RPMI7951 (cell line): ENCODE measurements around the gene STXBP4. TPM values are rescaled to one million over a fixed set of nuclear protein-coding genes. Genes with fewer than 3 reads are reported as not detected.

Experiments
- DNase-seq: peaks from one replicate; pipeline ENCODE4 v3.0.0-alpha.2; 2012; ENCODE audit warnings: low read depth
- total RNA-seq: library from RNA; depleted of rRNA; stranded (reverse); fragments of >200 nt; shearing (Covaris generic); gene quantifications from 2 replicates; pipeline ENCODE4 v1.2.3, GENCODE V29; 2014; rRNA removed

The STXBP4 gene, protein sequence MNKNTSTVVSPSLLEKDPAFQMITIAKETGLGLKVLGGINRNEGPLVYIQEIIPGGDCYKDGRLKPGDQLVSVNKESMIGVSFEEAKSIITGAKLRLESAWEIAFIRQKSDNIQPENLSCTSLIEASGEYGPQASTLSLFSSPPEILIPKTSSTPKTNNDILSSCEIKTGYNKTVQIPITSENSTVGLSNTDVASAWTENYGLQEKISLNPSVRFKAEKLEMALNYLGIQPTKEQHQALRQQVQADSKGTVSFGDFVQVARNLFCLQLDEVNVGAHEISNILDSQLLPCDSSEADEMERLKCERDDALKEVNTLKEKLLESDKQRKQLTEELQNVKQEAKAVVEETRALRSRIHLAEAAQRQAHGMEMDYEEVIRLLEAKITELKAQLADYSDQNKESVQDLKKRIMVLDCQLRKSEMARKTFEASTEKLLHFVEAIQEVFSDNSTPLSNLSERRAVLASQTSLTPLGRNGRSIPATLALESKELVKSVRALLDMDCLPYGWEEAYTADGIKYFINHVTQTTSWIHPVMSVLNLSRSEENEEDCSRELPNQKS
- 5.6 and 10.4 TPM in 2 replicates for total RNA-seq

DNA sequence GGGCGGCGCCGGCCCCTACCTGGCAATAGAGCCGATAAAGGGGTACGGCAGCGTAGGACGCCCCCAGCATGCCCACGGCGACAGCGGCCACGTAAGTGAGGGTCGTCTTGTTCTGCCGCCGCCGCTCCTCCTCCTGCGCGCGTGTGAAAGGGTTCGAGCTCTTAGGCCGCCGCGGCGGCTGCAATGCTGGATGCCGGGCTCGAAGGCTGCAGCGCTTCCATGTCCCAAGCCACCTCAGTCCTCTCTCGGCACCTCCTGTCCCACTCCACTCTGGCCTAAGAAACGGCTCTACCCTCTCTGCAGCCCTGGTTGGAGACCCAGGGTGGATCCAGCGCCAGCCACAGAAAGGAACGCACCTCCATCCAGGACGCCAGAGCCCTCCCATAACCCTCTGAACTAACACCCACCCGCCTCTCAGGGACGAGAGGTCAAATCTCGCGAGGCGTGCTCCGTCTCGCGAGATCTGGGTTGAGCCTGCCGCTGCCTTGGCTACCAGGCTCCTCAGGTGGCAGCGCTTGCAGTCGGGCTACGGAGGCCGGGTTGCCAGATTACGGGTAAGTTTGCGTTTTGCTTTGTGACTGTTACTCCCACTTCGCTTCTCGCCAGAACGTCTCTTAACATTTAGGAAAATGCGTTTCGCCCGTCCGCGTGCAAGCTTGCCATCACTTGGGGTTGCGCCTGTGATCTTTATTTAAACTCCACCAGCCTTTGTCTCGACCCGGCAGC lies at the start of gene STXBP4, which contains the start of gene COX11:
STXBP4 (plus strand) TSS at position 504 of the 726 bp plus-strand sequence. CDS start 17,455 bp downstream, outside the sequence.
COX11 (minus strand) TSS at position 393 of the 726 bp plus-strand sequence; CDS start at position 385, 8 bp downstream.
- peak; percentile 93 for DNase-seq

DNA sequence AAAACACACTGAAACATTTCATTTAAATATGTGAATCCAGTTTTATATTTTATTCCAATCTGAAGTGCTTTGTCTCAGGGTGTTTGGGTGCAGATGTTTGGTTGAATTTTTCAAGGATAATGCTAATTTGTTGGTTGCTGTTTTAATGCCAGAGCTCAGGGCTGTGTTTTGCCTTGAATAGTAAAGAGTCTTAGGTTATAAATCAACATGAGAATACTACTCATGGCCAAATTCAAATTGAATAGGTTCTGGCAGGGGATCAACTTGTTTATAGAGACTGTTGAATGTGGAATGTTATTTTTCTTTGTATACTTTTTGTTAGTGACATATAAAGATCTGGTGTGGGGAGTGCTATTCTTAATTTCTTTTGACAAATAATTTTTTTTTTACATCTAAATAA lies 49.1 kb upstream of the STXBP4 start:
- DNase-seq: no peak

DNA sequence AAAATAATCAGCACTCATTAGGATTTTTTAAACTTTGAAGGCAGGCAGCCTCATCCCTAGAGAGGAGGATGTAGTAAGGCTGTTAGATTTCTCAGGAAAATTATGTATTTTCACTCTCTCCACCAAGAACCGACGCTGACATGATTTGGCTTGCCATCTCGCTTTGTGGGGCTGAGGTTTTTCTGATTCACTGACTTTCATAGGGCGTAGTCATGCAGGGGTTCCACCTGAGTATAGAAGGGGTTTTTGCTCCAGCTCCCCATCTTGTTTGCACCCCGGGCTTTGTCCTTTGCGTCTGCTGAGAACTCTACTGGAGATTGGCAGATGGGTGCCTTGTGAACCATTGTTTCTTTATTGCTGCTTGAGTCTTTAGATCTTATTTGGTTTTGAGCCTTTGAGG lies 47.7 kb upstream of the STXBP4 start:
- DNase-seq: no peak

DNA sequence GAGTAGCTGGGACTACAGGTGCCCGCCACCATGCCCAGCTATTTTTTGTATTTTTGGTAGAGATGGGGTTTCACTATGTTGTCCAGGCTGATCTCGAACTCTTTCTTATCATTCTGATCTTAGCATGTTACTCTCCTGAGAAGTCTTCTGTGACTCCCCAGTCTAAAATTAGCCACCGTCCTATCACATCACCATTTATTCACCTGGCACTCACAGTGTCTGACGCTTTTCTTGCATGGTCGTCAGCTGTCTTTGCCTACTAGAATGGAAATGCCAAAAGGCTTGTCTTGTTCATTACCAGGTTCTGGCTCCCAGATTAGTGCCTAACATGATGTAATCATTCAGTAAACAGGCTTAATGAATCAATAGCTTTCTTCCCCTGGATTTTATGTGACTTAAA lies 44.2 kb upstream of the STXBP4 start:
- no peak for DNase-seq

DNA sequence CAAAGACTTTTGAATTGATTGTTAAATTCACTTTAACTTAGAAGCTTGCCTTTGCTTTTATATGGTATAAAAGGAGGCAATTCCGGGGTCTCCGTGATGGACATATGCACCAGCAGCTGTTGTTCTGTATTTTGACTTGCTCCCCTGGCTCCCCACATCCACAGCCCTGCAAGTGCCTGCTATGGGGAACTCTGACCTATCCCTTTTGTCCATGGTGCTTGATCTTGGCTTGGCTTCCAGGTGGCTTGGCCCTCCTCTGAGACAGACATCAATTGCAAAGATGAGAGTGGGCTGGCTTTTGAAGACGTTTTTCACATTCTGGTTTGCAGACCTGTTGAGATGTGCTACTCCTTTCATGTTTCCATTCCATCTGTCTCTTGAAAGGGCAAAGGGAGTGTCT lies 41.0 kb upstream of the STXBP4 start:
- no peak for DNase-seq

DNA sequence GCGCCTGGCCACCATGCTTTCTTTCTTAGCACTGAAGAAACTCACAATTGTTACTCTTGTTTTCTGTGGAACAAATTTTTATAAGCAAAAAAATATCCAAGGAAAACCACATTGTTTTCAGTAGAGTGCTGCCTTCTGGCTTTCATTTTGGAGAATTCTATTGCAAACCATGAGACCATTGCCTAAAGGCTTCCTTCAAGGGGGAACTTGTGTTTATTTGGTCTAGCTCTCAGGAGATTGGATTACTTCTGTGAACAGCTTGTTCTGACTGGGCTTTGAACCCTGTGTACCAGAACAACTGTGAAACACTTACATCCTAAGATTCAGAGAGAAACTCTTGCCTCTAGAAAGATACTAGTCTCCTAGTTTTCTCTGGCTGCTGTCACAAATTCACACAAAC lies 35.9 kb upstream of the STXBP4 start:
- no peak for DNase-seq

DNA sequence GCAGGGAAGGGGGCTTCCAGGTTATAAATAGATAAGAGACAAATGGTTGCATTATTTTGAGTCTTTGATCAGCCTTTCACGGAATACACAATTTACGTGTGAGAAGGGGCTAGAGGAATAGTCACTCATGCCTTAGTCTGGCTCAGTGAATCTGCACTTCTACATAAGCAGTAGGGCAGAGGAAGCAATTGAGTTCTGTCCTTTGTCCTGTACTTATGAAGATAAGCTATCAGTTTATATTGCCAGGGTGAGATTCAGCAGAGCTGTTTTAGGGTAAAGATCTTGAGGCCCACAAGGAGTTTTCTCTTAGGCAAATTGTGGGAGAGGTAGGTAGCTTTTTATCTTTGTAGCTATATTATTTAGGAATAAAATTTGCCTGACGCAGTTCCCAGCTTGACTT lies 34.6 kb upstream of the STXBP4 start:
- DNase-seq: no peak

DNA sequence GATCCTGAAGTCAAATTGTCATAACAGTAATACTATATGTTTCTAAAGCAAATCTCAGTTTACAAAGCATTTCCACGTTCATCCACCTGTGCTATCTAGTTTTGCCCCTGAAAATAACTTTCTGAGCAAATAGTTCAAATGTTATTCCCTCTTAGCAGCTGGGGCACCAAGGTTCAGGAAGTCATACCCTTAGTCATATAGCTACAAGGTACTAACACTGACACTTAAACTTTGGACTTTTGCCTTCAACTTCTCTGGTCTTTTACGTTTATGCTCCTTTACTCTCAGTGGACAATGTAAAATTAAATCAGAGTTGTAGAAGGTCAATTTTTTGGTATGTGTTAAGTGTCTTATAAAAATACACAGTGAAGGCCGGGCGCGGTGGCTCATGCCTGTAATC lies 33.1 kb upstream of the STXBP4 start:
- DNase-seq: no peak

DNA sequence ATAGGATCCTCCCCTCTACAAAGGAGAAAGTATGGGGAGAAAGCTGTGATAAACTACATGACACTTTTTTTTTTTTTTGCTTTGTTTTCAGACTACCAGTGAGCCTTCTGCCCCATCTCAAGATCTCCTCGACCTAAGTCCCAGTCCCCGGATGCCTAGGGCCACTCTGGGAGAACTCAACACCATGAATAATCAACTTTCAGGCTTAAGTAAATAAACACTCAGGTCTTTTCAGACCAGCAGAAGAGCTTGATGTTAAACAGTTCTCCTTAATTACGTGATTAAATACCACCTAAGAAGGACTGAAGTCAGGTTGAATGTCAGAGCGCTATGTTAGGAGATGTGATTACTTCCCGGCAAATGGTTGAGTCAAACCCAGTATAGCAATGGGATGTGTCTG lies 31.5 kb upstream of the STXBP4 start:
- DNase-seq: no peak

DNA sequence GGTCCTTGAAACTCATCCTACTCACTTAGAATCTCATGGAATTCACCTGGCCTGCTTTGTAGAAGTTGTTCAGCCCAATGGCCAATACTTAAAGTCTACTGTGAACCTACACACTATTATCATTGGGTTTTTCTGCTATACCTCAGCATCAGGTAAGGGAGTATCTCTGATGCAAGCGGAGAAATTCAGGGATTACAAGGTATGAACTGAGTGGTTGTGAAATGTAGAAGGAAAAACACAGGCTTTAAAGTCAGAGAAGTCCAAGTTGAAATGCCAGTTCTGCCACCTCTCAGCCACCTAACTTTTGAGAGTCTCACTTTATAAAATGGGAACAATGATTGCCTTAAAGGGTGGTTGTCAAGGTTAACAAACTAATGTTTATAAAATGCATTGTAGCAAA lies 31.1 kb upstream of the STXBP4 start:
- DNase-seq: no peak

DNA sequence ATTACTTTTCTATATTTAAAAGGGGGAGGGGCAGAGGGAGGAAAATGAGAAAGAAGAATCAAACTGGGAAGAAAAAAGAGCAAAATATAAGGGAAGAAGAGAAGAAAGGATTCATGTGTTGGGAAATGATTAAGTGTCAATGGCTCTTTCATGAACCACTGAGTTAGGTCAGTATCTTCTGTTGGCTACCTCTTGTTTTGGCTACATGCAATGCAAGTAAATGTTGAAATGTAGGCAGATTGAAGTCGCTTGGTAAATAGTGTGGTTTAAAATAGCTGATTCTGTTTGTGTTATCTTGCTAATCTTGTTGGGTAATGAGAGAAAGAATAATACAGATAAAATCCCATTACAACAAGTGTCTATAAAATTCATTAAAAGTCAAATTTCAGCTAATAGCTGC lies 27.3 kb upstream of the STXBP4 start:
- no peak for DNase-seq

DNA sequence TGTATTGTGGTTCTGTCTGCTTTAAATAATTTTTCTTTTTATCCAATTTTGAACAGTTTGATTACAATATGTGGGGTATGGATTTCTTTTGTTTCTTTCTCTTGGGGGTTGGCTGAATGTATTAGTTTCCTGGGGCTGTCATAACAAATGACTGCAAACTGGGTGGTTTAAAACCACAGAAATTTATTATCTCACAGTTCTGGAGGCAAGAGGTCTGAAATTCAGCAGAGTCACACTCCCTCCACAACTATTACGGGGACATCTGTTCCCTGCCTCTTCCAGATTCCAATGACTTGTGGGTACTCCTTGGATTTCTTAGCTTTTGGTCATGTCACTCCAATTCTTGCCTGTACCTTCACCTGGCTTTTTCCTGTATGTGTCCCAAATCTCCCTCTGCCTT lies 23.8 kb upstream of the STXBP4 start:
- DNase-seq: peak; percentile 5

DNA sequence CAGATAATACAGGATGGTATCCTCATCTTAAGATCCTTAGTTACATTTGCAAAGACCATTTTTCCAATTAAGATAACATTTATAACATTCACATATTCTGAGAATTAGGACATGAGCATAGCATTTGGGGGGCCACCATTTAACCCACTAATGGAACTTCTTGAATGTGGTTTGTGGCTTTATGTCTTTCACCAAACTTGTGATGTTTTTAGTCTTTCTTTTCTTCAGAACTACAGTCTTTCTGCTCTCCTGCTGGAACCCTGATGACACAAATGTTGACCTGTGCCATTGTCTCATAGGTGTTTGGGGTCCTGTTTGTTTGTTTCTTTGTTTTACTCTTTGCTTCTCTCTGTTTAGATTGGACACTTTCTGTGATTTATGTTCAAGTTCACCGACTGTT lies 23.3 kb upstream of the STXBP4 start:
- no peak for DNase-seq

DNA sequence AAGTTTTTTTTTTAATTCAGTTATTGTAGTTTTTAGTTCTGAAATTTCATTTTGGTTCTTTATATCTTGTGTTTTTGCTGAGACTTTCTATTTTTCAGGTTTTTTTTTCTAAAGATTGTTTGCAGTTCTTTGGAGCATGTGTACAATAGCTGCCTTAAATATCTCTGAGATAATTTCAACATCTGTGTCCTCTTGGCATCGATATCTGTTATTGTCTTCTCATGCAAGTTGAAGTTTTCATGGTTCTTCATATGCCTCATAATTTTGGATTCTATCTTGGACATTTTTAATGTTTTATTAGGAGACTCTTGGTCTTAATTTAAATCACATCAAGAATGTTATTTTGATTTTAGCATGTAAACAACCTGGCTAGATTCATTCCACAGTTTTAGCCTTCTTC lies 22.9 kb upstream of the STXBP4 start:
- DNase-seq: no peak

DNA sequence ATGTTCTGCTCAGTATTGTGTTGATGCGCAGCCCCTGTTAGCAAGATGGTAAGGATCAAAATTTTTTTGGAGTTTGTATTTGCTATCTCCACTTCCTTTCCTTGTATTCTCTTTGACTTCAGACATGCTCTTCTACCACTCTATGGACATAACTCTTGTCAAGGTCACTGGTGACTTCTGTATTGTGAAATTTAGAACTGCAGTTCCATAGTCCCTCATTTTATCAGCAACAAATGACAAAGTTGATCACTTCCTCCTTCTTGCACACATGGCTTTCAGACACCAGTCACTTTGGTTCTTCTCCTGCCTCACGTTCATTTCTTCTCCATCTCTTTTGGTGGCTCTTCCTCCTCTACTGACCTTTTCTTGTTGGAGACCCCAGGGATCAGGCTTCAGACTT lies 21.2 kb upstream of the STXBP4 start:
- no peak for DNase-seq

DNA sequence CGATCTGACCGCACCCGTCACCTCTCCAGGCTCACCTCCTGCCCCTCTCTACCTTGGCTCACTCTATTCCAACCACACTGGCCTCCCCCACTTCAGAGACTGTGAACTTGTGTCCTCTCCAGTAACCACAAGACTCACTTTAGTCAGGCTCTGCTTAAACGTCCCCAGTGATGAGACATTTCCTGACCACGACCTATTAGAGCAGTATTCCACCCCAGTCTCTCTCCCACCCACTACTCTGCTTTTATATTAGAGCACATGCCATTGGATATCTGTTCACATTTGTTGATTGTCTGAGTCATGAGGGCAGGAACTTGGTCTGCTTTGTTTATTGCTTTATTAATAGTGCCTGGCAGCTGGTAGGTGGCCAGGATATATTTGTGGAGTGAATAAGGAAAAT lies 20.2 kb upstream of the STXBP4 start:
- DNase-seq: peak; percentile 76

DNA sequence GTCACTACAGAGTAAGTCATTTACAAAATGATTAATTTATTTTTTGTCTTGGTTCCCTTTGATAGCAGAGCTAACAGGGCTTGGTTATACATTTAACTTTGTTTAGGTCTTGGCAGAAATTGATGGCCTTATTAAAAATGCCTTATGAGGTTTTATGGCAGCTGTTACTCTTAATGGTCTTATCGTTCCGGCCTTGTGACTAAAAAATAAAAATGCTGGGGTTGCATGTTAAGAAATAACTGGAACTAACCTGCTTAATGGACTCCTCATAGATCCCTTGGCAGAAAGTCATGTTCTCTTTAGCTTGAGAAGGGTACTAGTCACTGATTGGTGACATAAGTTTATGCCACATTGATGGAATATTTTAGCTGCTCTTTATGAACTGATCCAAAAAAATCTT lies 18.4 kb upstream of the STXBP4 start:
- no peak for DNase-seq

DNA sequence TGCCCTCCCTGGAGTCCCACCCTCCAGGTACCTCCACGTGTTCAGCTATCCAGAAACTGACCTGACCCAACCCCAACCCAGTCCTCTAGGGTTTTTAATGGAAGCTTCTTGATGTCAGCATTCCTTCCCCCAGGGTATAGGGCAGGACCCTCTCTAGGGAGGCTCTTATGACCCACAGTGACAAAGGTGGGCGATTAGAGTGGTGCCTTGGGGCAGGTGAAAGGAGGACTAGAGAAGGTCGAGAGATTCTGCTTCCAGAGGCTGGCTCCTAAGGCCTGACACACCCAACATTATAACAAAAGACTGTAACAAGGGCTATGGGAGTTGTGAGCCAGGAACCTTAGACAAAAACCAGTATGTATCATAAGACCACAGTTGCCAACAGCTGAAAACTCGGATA lies 17.3 kb upstream of the STXBP4 start:
- no peak for DNase-seq

DNA sequence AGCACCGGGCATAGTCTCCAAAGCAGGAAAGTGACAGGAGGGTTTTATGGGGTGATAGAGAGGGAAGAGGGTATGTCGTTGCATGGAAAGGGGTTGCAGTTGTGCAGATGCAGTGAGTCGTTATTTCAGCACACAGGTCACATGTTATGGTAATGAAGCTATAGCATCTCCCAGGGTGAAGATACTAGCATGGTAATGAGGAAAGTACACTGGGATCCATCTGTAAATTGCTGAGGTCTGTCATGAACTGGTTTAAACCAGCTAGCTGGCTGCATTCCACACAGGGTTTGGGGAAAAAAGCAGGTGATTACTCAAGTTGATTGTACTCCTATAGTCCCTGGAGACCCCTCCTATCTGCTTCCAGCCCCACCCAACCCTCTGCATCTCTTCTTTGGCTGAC lies 11.8 kb upstream of the STXBP4 start:
- DNase-seq: no peak

DNA sequence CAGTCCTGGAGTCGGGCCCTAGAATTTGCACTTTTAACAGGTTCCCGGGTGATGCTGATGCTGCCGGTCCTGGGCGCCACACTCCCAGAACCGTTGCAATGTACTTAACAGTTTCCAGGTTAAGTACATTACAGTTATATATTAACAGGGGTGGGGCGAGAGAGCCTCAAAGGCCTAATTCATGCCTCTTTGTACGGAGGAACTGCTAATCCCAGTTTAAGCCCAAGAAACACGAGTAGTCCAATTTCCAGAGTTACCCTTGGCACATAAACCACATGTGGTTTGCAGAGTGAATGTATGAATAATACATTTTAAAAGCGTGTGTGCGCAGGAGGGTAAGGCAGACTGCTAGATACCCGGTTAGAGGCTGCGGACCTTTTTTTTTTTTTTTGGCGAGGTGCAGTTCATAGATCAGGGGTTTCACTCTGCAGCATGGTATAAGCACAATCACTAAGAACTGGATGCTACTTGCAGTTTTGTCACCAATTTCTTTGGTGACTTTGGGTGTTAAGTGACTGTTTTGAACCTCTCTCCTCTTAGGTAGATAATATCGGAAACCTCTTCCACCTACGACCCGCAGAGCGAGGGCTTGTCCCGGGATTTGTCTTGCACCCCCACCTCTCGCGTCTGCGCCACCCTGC lies 824 bp upstream of the STXBP4 start:
- DNase-seq: peak; percentile 8

DNA sequence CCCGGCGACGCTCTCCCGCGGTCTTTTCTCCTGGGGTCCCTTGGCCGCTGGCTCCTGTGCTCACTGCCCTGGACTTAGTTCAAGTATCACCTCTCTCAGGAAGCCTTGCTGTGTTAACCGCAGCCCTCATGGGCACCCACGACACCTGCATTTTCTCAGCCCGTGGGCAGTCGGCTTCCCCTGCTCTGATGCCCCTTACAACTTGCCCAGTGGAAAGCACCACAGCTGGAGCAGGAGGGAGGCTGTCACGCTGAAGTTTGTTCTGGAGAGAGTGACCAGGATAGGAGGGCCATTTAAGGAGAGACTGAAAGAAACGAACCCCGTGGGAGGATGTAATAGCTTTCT lies 395 bp downstream of the STXBP4 start:
- peak; percentile 40 for DNase-seq
